SK-N-SH (cell line): ENCODE data around the gene MYO1F. TPM values are rescaled to one million over a fixed set of nuclear protein-coding genes. Genes with fewer than 3 reads are reported as not detected.

ENCODE experiments used
- CTCF ChIA-PET: fragments of 300-600, 350-600 bp; formaldehyde crosslinking; extraction: SDS; loops from one replicate; lab custom pipeline; 2021; lab: Yijun Ruan, JAX
- POLR2A ChIA-PET: fragments of 350-600 bp; sonication (Branson Sonifier 250); formaldehyde crosslinking; extraction: SDS; loops from one replicate; lab custom pipeline; 2020; ENCODE audit warnings: antibody characterized with exemption, inconsistent platforms; lab: Yijun Ruan, JAX
- DNase-seq: peaks from one replicate; pipeline ENCODE4 v3.0.0; 2012
- H2AFZ ChIP-seq: fragments of 200-600 bp; sonication (generic); 2 replicates; pipeline ENCODE4 v1.8.1; 2016; ENCODE audit warnings: antibody characterized with exemption, mild to moderate bottlenecking, low read depth
- H3F3A ChIP-seq: fragments of 200-600 bp; sonication (generic); replicated peaks from 2 replicates; pipeline ENCODE3; 2016; ENCODE audit warnings: antibody characterized with exemption, mild to moderate bottlenecking; ENCODE audit not compliant: insufficient read depth
- H3K27ac ChIP-seq, 2 experiments: fragments of 200-500 bp in 1 of 2; fragments of 200-600 bp in 1 of 2; sonication (Bioruptor generic) in 1 of 2; sonication (generic), shearing (Covaris generic) in 1 of 2; 2 replicates each; pipeline versions ENCODE4 v1.5.1 to v1.6.1; 2014 to 2016; ENCODE audit warnings: low read depth in 2 of 2, inconsistent platforms in 1 of 2, low read length in 1 of 2, mild to moderate bottlenecking in 1 of 2, mixed read lengths in 1 of 2
- H3K27me3 ChIP-seq: fragments of 200-600 bp; sonication (generic), shearing (Covaris generic); 2 replicates; pipeline ENCODE4 v1.6.1; 2016; ENCODE audit warnings: mixed run types; ENCODE audit not compliant: insufficient read depth
- H3K36me3 ChIP-seq, 2 experiments: fragments of 200-500 bp in 1 of 2; fragments of 200-600 bp in 1 of 2; sonication (Bioruptor generic) in 1 of 2; sonication (generic) in 1 of 2; replicated peaks in 1 of 2; 2 replicates each; pipeline versions ENCODE3 to v1.5.1; 2014 to 2016; ENCODE audit warnings: low read length in 1 of 2, mild to moderate bottlenecking in 1 of 2; ENCODE audit not compliant: insufficient read depth in 2 of 2, control insufficient read depth in 1 of 2
- H3K4me1 ChIP-seq, 2 experiments: fragments of 200-500 bp in 1 of 2; fragments of 200-600 bp in 1 of 2; sonication (Bioruptor generic) in 1 of 2; sonication (generic), shearing (Covaris generic) in 1 of 2; 2 replicates each; pipeline versions ENCODE4 v1.5.1 to v1.6.1; 2014 to 2016; ENCODE audit warnings: low read depth in 1 of 2, low read length in 1 of 2, mixed run types in 1 of 2; ENCODE audit not compliant: insufficient read depth in 2 of 2, control insufficient read depth in 1 of 2
- H3K4me2 ChIP-seq: fragments of 200-600 bp; sonication (generic), shearing (Covaris generic); 2 replicates; pipeline ENCODE4 v1.6.1; 2017; ENCODE audit warnings: mixed run types
- H3K4me3 ChIP-seq, 2 experiments: fragments of 200-500 bp in 1 of 2; fragments of 200-600 bp in 1 of 2; sonication (Bioruptor generic) in 1 of 2; sonication (generic), shearing (Covaris generic) in 1 of 2; 2 replicates each; pipeline versions ENCODE4 v1.5.1 to v1.8.1; 2014 to 2016; ENCODE audit warnings: low read depth in 2 of 2, inconsistent platforms in 1 of 2, low read length in 1 of 2, mild to moderate bottlenecking in 1 of 2, mixed read lengths in 1 of 2, moderate library complexity in 1 of 2
- H3K79me2 ChIP-seq: fragments of 200-600 bp; sonication (generic); 2 replicates; pipeline ENCODE4 v1.8.1; 2017; ENCODE audit warnings: mild to moderate bottlenecking; ENCODE audit not compliant: insufficient read depth
- H3K9ac ChIP-seq: fragments of 200-600 bp; sonication (generic); 2 replicates; pipeline ENCODE4 v1.6.1; 2017; ENCODE audit warnings: mixed run types
- H3K9me2 ChIP-seq: fragments of 200-600 bp; sonication (generic); 2 replicates; pipeline ENCODE4 v1.6.1; 2017; ENCODE audit warnings: mixed run types
- H3K9me3 ChIP-seq: fragments of 200-600 bp; sonication (generic); 2 replicates; pipeline ENCODE4 v1.6.1; 2017; ENCODE audit warnings: mixed run types, mild to moderate bottlenecking, moderate library complexity
- H4K20me1 ChIP-seq: fragments of 200-600 bp; sonication (generic); 2 replicates; pipeline ENCODE4 v1.6.1; 2017; ENCODE audit warnings: mild to moderate bottlenecking, mixed run types; ENCODE audit not compliant: insufficient read depth
- ELF1 ChIP-seq: IDR thresholded peaks from 2 replicates; pipeline ENCODE4 v1.4.0; 2012
- FOXJ3 ChIP-seq: sonication (generic); formaldehyde crosslinking; IDR thresholded peaks from 2 replicates; pipeline ENCODE4 v1.5.1; 2020; ENCODE audit warnings: mild to moderate bottlenecking, missing genetic modification reagents
- MXI1 ChIP-seq: IDR thresholded peaks from 2 replicates; pipeline ENCODE4 v1.6.1; 2012; ENCODE audit warnings: mild to moderate bottlenecking, low read depth, low read length, improper control_type of control experiment
- RCOR1 ChIP-seq: fragments of 150-350 bp; IDR thresholded peaks from 2 replicates; pipeline ENCODE4 v1.6.1; 2017; ENCODE audit warnings: antibody characterized with exemption, low read length
- SIN3A ChIP-seq: IDR thresholded peaks from 2 replicates; pipeline ENCODE4 v1.6.1; 2012; ENCODE audit warnings: low read depth, mild to moderate bottlenecking, low read length, moderate library complexity, borderline replicate concordance
- WGBS: methylation state at CpG from one replicate; pipeline ENCODE4 v1.1.6; 2017; ENCODE audit warnings: low lambda C conversion rate; 5-methylcytosine and 5-hydroxymethylcytosine counted together
- polyA plus RNA-seq, 3 experiments: library from polyadenylated mRNA; depleted of rRNA; stranded (reverse); fragments of >200 nt; gene quantifications; 2 replicates each; pipeline ENCODE4 v1.2.3, GENCODE V29; 2012
- TF ChIP-seq, protein P1 (sequence below): IDR thresholded peaks from 2 replicates; pipeline ENCODE4 v1.6.1; 2012; ENCODE audit warnings: mild to moderate bottlenecking, low read depth, low read length, moderate library complexity
- TF ChIP-seq, protein P2 (sequence below): IDR thresholded peaks from 2 replicates; pipeline ENCODE4 v1.4.0; 2012; ENCODE audit warnings: low read depth
- TF ChIP-seq, protein P3 (sequence below): fragments of 200-600 bp; sonication (generic); IDR thresholded peaks from 2 replicates; pipeline ENCODE4 v1.6.1; 2017; ENCODE audit warnings: antibody characterized with exemption, mild to moderate bottlenecking, moderate library complexity

MYO1F gene
- polyA plus RNA-seq, 1 of the 3 experiments (the other 2 are of a cell fraction) = 0.51 TPM

DNA sequence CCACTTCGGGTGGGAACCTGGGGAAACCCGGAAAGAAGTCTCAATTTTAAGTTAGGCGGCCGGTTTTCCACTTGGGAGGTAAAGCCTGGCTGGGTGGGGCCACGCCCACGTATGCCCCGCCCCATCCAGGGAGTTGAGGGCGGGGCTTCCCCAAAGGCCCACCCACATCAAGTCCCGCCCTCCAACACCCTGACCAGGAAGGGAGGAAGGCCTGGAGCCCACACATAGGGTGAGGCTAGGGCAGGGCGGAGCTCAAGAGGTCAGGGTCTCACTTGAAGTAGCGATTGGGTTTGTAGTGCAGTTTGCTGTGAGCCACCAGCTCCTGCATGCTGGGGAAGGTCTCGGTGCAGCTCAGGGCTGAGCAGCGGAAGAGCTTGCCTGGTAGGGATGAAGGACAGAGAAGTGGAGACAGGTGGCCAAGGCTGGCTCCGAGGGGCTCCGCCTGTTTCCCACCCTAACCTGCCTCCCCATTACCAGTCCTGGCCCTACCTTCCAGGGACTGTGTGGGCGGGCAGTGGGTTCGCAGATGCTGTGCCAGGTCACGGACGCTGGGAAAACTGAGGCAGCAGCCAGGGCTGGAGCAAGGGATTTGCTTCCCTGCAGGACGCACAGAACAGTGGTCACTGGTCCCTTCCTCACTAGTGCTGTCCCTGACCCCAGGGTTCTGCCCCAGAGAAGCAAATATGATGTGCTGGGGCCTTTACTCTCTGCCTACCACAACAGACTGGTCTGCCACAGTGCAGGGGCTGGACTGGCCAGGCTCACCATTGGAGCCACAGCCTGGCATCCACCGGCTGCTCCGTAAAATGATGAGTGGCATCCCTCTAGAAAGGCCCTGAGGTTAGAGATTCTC, 64.9 kb downstream of the MYO1F start:
- Histone ChIP-seq H3K9me2 (no peaks in the 10 kb centered on the region), H3K9me3 (no peaks in the 10 kb centered on the region), H3K9ac (peak overlapping the region; percentile 94), H3K4me2 (peak overlapping the region; percentile 91), H3K27me3 (no peaks in the 10 kb centered on the region), H4K20me1 (no peaks in the 10 kb centered on the region), H3K4me3 (peak overlapping the region; percentile 63 to 65), H3K36me3 (peaks cover 2 to 4% of the 10 kb centered on the region in 2 experiments), H3K4me1 (peaks cover 10 to 13% of the 10 kb centered on the region in 2 experiments; a peak in 3 of 4 replicates), H3K27ac (peak overlapping the region; percentile 89 to 93; a peak in 2 of 4 replicates), H3K79me2 (peaks cover 9% of the 10 kb centered on the region; the same call in 1 of the 2 replicates), H2AFZ (no peak overlapping the region), H3F3A (peaks cover 8% of the 10 kb centered on the region)
- ChIA-PET POLR2A (interaction anchor here (0.6 to 2.9 kb wide), 2 partner anchors 14 to 124 kb away, joined by 3 to 18 read pairs; no protein-coding TSS in a partner anchor), CTCF (interaction anchor here (0.7 to 1.8 kb wide), 3 partner anchors 66 to 99 kb away, joined by 4 to 5 read pairs (median 5); partner anchors contain the start of gene MARCHF2)
- peak; percentile 87 for DNase-seq
- 100% methylated on average over 6 of the region's 22 CpGs for WGBS
- TF ChIP-seq MXI1 (no peak), SIN3A (no peak), FOXJ3 (CRISPR knock-in tag) (no peak), RCOR1 (no peak), ELF1 (no peak)
- TF ChIP-seq, protein P1, sequence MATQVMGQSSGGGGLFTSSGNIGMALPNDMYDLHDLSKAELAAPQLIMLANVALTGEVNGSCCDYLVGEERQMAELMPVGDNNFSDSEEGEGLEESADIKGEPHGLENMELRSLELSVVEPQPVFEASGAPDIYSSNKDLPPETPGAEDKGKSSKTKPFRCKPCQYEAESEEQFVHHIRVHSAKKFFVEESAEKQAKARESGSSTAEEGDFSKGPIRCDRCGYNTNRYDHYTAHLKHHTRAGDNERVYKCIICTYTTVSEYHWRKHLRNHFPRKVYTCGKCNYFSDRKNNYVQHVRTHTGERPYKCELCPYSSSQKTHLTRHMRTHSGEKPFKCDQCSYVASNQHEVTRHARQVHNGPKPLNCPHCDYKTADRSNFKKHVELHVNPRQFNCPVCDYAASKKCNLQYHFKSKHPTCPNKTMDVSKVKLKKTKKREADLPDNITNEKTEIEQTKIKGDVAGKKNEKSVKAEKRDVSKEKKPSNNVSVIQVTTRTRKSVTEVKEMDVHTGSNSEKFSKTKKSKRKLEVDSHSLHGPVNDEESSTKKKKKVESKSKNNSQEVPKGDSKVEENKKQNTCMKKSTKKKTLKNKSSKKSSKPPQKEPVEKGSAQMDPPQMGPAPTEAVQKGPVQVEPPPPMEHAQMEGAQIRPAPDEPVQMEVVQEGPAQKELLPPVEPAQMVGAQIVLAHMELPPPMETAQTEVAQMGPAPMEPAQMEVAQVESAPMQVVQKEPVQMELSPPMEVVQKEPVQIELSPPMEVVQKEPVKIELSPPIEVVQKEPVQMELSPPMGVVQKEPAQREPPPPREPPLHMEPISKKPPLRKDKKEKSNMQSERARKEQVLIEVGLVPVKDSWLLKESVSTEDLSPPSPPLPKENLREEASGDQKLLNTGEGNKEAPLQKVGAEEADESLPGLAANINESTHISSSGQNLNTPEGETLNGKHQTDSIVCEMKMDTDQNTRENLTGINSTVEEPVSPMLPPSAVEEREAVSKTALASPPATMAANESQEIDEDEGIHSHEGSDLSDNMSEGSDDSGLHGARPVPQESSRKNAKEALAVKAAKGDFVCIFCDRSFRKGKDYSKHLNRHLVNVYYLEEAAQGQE = no peak

DNA sequence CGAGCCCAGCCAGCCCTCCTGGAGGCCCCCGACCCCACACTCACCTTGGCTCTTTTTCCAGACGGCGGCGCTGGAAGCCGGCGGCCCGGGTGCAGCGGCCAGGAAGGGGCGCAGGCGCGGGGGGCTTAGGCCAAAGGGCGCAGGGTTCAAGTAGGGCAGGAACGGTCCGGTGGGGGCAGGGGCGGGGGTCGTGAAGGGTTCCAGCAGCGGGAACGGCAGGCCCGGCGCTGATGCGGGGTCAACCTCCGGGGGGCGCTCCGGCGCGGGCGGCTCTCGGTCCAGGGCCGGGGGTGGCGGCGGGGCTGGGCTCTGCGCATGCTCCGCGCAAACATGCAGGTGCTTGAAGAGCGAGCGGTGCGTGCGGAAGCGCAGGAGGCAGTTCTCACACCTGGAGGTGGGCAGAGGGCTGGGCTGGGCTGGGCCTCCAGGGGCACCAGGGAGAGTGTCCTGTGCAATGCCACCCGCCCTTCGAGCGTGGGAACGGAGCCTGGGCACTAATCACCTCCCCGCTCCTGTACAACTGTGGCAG, 65.6 kb downstream of the MYO1F start:
- Histone ChIP-seq H3K27ac (no peak overlapping the region), H3K9me2 (no peaks in the 10 kb centered on the region), H3K27me3 (no peaks in the 10 kb centered on the region), H4K20me1 (no peaks in the 10 kb centered on the region), H2AFZ (no peak overlapping the region), H3K4me1 (peaks cover 10 to 13% of the 10 kb centered on the region in 2 experiments; a peak in 3 of 4 replicates), H3K36me3 (peaks cover 2 to 4% of the 10 kb centered on the region in 2 experiments), H3K9me3 (no peaks in the 10 kb centered on the region), H3K4me2 (no peak overlapping the region), H3K79me2 (peaks cover 9% of the 10 kb centered on the region; the same call in 1 of the 2 replicates), H3F3A (peaks cover 8% of the 10 kb centered on the region), H3K4me3 (no peak overlapping the region), H3K9ac (no peak overlapping the region)
- DNase-seq = no peak
- TF ChIP-seq, protein P2, sequence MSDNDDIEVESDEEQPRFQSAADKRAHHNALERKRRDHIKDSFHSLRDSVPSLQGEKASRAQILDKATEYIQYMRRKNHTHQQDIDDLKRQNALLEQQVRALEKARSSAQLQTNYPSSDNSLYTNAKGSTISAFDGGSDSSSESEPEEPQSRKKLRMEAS = no peak
- TF ChIP-seq, protein P3, sequence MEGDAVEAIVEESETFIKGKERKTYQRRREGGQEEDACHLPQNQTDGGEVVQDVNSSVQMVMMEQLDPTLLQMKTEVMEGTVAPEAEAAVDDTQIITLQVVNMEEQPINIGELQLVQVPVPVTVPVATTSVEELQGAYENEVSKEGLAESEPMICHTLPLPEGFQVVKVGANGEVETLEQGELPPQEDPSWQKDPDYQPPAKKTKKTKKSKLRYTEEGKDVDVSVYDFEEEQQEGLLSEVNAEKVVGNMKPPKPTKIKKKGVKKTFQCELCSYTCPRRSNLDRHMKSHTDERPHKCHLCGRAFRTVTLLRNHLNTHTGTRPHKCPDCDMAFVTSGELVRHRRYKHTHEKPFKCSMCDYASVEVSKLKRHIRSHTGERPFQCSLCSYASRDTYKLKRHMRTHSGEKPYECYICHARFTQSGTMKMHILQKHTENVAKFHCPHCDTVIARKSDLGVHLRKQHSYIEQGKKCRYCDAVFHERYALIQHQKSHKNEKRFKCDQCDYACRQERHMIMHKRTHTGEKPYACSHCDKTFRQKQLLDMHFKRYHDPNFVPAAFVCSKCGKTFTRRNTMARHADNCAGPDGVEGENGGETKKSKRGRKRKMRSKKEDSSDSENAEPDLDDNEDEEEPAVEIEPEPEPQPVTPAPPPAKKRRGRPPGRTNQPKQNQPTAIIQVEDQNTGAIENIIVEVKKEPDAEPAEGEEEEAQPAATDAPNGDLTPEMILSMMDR = peak; percentile 30; the same call in 1 of the 2 replicates
- WGBS = 92% methylated on average over 33 of the region's 45 CpGs
- ChIA-PET CTCF (no interaction called here), POLR2A (no interaction called here)
